HG03521 (cell line): ENCODE results near the gene MARCHF4.
"Not testable (repeated sequence)": the region's sequence is repeated elsewhere in the genome, so short reads cannot be mapped to it uniquely, and the experiment has no call there.

Experiments
- ATAC-seq: cut with Tn5 transposase; IDR thresholded peaks from one replicate; pipeline ENCODE4 v1.9.1; 2021; ENCODE audit warnings: mild to moderate bottlenecking, moderate library complexity; ENCODE audit not compliant: unreplicated experiment

The MARCHF4 gene

DNA sequence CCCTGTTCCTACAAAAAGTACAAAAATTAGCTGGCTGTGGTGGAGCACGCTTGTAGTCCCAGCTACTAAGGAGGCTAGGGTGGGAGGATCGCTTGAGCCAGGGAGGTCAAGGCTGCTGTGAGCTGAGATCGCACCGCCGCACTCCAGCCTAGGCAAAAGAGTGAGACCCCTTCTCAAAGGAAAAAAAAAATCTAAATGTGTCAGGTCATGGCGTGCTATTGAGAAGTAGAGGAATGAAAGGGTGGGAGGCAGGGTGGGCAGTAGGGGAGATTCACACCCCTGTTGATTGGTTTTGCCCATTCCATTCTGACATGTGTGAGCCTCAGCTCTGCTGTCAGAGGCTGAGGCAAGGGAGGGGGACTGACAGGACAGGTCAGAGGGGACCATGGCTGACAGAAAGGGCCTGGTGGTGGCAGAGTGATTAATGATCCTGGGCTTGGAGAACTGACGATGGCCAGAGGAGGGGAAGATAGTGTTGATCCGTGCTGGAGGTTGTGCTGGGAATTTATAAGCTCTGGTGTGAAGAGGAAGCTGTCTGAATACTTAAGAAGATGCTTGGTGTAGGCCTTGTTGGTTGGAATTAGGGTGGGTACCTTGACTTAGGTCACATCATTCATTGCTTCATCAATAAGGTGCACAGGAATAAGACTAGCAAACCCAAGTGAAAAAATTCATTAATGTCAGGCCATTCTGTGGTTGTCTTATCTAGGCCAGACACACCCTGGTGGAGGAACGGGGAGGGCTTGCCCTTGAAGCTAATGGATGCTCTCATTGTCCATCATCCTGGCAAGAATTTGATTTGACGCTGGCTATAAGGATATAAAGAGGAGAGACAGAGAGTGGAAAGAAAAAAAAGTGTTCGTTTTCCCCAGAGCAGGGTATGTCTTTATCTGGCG is 20.9 kb upstream of the MARCHF4 start:
- no peak for ATAC-seq

DNA sequence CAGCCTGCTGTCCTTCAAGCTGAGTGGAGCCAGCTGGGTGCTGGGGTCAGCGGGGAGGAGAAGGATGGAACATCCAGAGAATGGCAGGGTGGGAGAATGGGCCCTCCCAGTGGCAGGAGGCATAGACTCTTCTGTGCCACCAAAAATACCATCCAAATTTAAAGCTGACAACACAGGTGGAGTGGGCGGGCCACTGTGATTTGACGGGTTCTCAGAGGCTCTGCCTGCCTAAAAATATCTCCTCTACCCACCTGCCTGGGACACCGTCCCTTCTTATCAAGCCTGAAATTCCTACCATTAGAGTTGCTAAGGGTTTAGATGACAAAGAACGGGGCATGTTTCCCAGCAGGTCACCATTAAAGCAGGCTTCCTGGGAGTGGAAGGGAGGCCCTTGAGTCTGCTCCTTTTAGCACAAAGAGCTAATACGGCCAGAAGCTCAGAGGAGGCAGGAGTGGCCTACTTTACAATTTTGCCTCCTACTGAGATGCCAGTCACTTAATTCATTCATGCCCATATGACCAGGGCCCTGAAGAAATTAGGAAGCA is 19.8 kb upstream of the MARCHF4 start:
- ATAC-seq: no peak

DNA sequence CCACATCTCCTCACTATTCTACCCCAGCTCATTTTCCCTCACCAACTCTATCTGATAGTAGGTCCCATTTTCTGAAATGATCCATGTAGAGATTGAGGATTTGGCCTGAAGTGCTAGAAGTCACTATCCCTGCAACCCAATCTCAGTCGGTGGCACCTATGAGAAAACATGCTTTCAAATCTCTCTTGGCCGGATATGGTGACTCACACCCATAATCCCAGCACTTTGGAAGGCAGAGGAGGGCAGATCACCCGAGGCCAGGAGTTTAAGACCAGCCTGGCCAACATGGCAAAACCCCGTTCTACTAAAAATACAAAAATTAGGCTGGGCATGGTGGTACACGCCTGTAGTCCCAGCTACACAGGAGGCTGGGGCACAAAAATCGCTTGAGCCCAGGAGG is 19.1 kb upstream of the MARCHF4 start:
- no peak for ATAC-seq

DNA sequence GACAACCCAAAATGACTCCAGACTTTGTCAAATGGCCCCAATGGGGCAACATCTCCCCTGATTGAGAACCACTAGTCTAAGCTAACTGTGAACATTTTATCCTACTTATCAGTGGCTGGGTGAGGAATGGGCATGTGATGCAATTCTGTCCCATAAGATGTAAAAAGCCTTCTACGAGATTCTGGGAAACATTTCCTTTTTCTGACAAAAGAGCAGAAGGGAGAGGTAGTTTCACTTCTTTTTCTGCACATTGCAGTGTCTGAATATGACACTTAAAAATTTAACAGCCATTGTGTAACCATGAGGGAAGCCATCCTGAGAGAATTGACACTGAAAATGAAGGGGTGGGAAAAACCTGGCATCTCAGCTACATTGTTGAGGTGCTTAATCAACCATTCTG is 17.3 kb upstream of the MARCHF4 start:
- ATAC-seq: no peak

DNA sequence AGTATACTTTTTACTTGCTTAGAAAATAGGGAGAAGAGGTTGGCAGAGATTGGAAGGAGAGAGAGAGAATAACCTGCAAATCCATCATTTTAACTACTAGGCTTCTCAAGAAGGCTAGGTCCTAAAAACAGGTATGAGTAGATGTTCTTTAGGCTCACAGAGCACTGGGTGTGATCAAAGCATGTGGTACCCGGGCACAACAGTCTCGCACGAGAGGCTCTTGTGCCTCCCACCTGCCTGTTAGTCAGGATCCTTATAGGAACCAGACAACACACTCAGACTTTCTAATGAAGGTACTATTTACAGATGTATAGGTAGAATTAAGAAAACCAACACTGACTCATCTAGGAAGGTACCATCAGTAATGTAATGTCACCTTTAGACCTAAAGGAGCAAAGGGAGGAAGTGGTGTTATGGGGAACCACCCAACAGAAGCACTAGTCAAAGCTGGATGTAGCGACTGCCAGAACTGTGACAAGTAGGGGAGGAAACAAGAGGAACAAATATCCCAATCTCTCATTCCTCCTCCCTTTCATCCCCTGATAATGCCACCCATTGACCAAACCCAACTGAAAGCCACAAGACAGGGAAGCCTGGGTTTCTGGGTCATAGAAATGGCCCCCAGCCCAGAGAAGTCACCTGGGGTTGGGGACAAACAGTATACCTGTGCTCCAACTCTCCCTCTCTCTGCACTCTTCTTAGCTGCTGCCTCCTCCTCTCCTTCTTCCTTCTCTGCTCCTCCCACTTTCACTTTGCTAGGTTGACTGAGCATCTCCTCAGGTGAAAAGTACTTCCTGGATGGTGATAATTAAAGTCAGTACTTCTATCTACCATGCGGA is 16.0 kb upstream of the MARCHF4 start:
- no peak for ATAC-seq

DNA sequence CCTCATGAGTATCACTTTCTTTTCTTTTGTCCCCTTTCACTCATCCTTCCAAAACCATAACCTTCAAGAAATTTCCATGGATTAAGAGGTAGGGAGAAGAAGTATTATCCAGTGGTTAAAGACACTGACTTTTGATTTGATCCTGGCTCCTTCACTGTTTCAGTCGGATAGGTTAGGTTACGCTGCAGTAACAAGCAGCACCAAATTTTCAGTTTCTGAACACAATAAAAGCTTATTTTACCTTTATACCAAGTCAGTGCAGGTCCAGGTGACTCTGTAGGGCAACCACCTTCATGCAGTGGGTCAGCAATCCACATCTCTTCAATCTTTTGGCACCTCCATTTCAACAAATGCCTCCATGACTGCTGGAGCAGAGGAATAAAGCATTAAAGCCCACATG is 15.0 kb upstream of the MARCHF4 start:
- ATAC-seq: no peak

DNA sequence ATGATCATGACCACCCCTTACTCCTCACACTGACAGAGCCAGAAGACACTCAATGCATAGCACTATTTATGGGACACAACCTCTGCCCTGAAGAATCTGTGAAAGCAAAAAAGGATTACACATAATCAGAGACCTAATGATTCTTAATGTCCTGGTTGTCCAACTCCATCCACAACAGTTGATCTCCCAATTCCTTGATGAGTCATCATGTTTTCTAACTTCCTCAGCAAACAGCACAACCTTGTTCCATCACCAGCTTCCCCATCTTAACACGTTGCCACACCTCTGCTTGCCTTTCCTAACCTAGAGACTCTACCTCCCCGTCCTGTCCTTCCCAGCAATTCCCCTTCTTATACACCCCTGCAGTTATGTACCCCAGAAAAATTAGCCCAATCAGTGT is 13.2 kb upstream of the MARCHF4 start:
- no peak for ATAC-seq

DNA sequence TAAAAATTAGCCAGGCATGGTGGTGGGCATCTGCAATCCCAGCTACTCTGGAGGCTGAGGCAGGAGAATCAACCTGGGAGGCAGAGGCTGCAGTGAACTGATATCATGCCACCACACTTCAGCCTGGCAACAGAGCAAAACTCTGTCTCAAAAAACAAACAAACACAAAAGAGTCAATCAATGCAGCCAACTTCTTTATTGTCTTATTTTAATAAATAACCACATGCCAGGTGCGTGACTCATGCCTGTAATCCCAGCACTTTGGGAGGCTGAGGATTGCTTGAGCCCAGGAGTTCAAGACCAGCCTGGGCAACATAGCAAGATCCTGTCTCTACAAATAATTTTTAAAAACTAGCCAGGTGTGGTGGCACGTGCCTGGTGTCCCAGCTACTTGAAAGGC is 12.1 kb upstream of the MARCHF4 start:
- ATAC-seq: not testable (repeated sequence)

DNA sequence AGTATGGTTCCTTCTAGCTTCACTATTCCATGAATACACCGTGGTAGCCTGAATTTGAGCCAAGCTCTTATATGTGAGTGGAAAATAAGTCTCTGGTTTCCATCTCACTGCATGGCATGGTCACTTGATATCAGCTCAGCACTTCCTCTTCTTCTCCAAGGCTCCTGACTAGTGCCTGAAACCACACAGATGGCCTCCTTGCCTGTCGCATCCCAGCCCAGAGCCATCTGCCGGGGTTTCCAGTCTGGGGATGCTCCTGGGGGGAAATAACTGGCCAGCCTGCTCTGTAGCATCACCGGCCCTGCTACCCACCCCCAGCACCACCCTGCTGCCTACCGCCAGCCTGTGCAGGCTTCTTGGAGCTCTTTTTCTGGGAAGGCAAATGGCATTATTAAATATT is 7.7 kb upstream of the MARCHF4 start:
- no peak for ATAC-seq

DNA sequence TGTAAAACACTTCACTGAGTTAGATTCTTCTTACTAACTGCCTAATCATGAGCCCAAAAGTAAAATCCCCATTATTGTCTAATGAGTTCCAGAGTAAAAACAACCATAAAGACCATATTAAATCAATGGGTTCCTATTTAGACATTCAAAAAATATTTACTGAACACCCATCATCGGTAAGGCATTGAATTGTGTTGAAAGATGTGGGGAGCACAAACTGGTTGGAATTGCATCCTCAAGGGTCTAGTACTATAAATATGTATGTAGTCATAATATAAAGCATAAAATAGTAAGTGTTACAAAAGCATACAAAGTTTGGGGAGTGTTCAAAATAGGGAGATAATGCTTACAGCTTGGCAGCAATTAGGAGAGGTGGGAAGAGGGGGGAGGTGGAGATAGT is 3.0 kb upstream of the MARCHF4 start:
- no peak for ATAC-seq

DNA sequence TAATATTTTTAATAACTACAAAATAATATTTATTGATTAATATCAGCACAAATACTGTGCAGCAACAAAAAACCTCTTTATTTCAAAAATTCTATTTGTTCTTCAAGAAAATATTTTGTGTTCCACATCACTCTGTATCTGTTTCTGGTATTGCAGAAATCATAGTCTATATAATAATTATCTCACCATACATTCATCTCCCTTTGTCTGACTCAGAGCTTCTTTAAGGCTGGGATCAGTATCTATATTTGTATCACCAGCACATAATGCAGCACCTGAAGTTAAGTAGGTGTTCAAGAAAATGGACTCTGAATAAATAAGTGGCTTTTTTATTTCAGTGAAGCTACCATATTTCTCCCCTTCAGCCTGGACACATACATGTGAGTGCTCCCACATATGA is 1.6 kb upstream of the MARCHF4 start:
- no peak for ATAC-seq

DNA sequence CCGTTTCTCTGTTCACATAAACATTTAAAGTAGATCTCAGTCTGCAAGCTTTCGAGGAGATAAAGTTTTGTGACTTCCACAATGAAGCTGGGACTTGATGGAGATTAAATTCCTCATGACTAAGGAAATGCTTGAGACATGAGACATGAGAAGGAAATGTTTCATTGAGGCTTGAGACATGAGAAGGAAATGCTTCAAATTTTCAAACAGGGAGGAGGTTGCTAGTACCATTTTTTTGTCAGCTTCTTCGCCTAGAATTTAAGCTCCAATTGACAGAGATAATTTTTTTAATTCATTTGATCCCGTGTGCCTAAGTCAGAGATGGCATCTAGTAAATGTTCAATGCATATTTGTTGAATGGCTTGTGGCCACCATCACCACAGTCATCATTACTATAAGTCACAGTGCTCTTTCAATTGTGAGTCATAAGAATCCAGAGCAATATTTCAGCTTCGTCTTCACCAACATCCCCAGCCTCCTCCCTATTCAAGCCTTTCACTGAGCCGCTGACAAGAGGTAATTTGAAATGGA is 543 bp upstream of the MARCHF4 start:
- no peak for ATAC-seq

DNA sequence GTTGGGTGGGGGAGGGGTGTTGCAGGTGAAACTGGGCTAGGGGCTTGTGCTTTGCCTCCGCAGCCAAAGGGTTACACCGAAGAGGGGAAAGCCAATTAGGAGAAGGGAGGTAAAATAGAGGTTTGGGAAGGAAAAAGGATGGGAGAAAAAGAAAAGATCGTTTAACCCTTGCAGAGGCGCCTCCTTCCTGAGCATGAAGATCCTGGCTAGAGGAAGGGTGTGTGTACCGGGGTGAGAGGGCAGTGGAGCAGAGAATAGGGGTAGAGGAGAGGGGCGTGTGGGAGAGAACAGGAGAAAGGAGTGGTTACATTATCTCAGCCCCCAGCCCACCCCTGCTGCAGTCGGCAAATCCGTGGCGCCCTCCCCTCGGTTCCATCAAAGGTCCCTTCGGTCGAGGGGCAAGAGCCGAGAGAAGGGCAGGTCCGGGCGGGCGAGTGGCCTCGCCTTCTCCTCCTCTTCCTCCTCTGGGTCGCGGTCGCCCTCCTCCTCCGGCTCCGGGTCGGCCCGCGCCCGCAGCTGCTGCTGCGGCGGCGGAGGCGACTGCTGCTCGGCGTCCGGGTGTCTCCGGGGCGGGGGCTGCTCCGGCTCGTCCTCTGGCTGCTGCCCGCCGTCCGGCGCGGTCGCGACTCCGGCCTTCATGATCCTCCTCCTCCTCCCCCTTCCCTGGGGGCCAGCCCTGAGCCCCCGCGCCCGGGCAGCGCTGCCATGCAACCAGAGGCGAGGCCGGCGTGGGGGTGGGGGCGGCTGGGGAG is 1.1 kb downstream of the MARCHF4 start:
- no peak for ATAC-seq

DNA sequence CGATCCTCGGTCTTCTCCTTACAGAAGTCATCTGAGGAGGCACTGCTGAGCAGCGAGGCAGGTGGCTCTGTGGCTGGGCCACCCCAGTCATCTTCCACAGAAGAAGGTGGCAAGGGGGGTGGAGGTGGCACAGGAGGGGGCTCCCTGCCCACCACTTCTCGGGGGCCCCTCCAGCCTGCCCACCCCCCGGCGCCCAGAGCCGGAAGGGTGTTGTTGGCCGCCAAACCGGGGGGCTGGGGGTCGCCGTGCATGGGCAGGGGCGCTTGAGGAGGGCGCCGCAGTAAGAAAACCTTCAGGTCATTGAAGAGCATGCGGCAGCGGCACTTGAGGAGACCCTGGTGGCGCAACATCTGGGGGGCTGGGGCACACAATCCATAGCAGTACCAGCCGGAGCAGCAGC is 2.5 kb downstream of the MARCHF4 start:
- no peak for ATAC-seq

DNA sequence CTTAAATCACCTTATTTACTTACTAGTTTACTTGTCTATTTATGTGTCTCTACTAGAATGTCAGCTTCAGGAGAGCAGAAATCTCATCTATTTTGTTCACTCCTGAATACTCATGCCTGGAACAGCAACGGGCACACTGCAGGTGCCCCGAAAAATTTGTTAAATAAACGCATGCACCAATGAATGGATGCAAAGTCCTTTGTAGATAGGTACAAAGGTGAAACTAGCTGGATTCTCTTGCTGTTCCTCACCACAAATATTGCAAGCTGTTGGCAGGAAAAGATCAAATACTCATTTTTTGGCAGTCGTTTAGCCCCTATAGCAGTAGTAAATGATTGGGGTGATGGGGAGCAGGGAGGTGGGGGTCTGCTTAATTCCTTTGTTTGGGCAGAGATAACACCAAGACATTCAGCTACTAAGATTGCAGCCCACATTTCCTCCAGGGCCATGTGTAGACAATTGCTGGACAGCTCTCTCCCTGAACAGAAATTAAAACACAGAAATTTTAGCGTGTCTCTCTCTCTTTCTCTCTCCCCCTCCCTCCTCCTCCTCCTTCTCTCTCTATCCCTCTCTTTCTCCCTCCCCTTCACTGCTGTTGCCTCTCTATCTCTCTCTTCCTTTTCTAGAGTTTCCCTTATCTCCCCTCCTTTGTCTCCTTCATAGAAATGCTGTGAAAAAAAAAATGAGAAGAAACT is 5.4 kb downstream of the MARCHF4 start:
- ATAC-seq: no peak

DNA sequence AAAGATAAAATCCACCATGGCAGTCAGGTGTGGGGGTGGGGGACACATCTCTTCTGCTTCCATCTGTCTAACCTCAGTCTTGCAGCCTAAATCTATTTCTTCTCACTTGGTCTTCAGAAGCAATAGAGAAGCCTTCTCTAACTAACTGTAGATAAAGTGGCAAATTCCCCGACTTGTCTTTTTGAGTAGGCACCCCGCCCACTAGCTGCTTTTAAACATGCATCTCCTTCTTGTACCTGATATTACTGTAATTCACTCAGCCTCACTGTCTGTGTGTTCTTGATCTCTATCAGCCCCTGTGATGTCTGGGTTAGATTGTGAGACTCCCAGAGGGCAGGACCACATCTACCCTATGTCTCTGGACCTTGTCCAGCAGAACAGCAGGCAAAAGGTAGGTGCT is 6.8 kb downstream of the MARCHF4 start:
- no peak for ATAC-seq

DNA sequence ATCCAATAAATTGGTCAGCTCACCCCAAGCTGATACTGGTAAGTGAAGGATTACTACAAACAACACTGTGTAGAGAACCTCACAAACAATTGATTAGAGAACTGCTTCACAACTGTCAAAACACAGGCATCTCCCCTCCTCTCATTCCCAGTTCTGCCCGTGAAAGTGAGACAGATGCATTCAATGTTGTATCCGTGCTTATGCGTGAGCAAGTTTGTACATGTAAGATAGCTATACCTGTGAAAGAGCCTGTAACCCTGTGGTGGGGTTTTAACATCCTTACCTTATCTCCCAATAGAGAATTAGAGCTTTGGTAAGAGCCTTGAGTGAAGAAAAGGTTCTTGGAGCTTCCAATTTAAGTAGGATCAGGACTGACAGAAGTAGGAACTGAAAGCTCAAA is 9.1 kb downstream of the MARCHF4 start:
- no peak for ATAC-seq

DNA sequence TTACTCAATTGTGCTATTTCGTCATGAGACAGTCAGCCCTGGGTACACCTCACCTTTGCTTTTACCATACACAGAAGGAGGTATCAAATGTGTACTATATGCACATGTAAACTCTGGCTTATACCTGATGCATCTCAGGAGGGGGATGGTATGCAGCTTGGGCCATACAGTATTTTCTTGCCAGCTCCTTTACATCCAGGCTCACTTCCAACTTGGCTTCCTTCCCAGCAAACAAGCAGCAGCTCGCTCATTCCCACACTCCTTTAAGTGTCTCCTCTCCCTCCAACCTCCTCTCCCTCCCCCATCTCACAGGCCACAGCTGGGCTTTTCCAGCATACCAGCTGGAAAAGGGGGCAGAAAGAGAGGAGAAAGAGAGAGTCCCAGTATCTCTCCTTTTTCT is 9.6 kb downstream of the MARCHF4 start:
- no peak for ATAC-seq

DNA sequence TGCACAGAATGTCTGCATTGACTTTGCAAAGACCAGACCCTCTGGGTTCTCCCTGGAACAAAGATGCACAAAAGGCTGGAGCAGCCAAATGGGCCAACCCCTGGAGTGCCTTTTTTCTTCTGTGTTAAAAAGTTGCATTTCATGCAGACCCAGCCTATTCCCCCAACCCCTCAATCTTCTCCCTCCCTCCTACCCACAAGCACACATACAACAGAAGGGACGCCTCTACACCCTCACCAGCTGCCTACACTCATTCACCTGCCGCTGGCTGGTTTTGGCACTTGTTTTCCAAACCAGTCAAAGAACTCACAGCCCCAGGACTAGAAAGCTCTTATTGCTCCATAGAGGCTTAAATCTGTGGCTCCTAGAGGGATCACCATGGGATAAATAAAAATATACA is 16.6 kb downstream of the MARCHF4 start:
- no peak for ATAC-seq

DNA sequence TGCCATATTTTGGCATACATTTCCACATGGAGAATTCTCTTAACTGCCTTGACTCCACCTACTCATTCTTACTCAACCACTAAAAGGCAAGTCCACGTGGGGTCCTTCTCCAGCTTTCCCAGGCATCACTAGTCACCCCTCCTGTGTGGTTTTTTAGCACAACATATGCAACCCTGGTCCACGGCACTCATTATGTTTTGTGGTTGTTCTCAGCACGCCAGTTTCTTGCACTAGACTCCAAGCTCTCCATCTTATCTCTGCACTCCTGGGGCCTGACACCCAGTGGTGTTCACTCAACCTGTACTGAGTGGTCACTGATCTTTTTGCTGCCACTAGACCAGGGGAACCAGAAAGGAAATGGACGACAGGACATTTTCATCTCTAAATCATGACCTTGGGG is 18.0 kb downstream of the MARCHF4 start:
- no peak for ATAC-seq
